LNCAP (cell line): Measurements from ENCODE around the gene EPHA6.

Experiments used
- TF ChIP-seq, protein P1 (sequence below): fragments of 450-650 bp; IDR thresholded peaks from 2 replicates; pipeline ENCODE4 v1.5.1; 2017; ENCODE audit warnings: mild to moderate bottlenecking

EPHA6 gene

DNA sequence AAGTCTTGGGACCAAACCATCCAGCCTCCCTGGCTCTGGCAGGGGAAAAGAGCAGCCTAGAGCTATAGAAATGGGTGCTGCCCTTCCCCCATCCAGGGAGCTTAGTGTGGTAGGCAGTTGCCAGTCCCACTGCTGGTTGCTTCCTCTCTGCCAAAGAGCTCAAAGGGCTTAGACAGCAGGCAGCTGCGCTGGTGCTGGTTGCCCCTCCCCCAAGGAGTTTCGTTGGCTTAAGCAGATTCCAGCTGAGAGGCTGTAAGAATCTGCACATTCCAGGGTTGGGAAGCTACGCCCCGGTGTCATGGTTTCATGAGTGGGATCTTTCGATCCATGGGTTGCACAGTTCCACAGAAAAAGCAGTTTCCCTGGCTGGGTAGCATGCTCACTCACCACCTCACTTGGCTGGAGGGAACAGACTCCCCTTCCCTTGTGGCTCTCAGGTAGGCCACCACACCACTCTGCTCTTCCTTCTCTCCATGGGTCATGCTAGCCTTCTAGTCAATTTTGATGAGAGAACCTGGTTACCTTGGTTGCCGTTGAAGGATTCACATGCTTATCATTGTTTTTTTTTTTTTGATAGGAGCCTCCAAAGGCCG, 195.1 kb downstream of the EPHA6 start:
- TF ChIP-seq, protein P1, sequence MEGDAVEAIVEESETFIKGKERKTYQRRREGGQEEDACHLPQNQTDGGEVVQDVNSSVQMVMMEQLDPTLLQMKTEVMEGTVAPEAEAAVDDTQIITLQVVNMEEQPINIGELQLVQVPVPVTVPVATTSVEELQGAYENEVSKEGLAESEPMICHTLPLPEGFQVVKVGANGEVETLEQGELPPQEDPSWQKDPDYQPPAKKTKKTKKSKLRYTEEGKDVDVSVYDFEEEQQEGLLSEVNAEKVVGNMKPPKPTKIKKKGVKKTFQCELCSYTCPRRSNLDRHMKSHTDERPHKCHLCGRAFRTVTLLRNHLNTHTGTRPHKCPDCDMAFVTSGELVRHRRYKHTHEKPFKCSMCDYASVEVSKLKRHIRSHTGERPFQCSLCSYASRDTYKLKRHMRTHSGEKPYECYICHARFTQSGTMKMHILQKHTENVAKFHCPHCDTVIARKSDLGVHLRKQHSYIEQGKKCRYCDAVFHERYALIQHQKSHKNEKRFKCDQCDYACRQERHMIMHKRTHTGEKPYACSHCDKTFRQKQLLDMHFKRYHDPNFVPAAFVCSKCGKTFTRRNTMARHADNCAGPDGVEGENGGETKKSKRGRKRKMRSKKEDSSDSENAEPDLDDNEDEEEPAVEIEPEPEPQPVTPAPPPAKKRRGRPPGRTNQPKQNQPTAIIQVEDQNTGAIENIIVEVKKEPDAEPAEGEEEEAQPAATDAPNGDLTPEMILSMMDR, result no peak

DNA sequence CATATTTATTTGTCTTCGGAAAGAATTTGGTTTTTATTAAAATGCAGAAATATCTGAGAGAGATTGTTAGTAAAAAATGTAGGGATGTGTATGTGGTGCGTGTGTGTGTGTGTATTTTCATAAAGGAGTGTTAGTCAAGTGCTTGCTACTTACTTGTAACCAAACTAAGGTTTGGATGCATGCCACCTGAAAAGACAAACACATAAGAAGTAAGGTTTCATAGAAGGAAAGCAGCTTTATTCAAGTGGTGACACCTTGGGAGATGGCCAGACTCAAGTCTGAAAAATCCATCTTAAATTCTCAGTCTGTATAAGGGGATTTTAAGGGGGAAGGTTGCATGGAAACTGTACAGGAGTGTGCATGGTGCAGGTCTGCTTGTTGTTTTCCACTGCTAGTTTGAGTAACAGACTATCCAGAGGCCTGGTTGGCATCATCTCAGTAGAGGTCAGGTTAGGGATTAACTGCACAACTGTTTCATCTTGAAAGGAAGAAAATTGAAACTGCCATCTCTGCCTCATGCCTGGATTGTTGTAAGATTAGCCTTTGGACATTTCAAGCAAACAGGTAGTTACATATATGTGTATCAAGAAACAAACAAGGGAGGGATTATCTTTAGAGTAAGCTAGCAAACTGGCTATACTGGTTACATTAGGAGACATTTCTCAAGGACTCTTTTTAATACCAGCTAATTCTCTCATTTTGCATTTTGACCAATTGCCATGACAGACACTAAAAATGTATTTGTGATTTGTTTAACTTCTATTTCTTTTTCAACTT, 196.7 kb downstream of the EPHA6 start:
- TF ChIP-seq, protein P1, result no peak

DNA sequence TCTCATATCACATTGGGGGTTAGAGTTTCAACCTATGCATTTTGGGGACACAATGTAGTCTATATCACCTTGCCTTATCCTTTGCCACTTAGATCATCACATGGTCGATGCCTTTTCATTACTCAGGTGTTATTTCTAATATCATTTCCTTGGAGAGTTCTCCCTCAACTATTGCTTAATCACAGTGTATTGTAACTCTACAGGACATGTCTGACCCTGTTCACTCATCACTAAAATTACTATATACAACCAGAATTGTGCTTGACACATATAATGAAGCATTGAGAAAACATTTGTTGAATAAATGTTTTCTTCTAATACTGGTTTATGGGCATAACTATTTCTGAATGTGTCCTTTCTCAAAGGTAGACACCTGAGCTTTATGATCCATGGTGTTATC, 207.4 kb downstream of the EPHA6 start:
- TF ChIP-seq, protein P1, result no peak

DNA sequence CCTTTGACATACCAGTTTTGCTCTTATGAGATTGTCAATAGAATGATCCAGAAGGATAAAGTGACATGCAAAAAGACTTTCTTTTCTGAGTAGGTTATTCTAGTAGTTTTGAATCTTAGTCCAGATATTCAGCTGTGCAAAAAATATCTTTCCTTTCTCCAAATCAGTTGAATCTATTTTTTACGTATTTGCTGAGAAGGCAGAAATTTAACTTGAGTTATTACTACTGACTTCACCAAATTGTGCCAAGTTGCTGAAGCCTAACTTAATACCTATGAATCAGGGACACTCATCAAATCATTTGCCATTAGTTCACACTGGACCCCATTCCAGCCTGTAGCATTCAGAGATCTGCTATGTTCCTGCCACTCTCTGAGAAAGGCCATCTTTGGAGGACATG, 215.6 kb downstream of the EPHA6 start:
- TF ChIP-seq, protein P1, result no peak

DNA sequence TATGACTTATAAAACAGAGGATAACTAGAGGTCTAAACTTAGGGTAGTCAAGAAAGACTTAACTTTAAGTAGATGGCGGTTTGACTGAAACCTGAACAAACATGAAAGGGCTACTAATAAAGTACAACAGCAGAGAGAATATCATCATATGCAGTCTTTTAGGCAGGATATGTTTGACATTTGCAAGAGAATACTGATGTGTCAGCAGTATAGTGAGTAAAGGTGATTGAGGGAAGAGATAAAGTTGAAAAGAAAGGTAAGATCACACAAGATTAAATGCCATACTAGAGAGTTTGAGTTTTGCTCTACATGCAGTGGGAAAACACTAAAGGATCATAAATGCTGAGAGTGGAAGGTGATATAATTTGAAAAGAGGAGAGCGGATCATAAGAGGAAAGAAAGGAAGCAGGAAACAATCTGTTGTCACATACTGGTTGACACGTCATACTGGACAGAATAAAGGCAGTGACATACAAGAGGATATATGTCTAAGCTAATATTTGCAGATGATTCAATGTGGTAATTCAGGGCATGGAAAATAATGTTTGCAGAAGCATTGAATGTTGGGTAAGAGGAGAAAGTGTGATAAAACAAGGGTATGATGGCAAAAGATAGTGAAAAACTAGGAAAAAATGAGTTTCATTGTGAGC, 223.0 kb downstream of the EPHA6 start:
- TF ChIP-seq, protein P1, result no peak

DNA sequence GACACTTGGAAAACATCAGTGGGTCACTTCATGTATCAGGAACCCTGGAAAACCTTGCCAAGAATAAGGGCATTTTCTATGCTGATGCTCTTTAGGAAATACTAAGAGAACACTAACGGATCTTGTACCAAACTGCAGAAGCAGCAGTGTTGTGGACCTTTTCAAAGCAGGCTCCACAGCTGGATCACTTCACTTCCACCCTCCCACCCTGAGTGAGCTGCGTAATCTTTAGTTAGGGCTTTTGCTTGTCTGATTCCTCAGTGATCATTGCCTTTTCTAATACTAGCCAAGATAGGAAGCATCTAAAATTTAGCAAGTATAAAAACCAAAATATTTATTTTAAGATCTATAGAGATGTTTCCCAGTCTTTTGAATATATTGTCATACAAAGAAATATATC, 229.0 kb downstream of the EPHA6 start:
- TF ChIP-seq, protein P1, result no peak

DNA sequence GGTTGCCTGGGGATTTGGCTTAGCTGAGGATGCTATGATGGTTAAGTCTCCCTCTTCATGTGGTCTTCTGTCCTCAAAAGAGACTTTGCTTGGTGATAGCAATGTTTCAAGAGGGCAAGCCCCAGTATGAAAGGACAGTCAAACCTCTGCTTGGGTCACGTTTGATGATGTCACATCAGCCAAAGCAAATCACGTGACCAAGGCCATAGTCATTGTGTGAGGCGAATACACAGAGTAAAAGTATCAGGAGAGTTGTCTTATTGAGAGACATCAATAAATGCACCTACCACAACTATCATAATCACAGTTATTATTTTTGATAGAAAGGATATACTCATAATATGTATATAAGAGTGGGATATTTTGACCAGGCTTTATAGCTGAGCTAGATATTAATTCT, 243.0 kb downstream of the EPHA6 start:
- TF ChIP-seq, protein P1, result no peak
